HCT116 (cell line): ENCODE measurements around the gene NUP50. TPM values are rescaled to one million over a fixed set of nuclear protein-coding genes. Genes with fewer than 3 reads are reported as not detected.

Experiments
- ATAC-seq: fragments of 200-7000 bp; cut with Tn5 transposase; 2 replicates; pipeline ENCODE4 v1.9.1; 2020; ENCODE audit warnings: mild to moderate bottlenecking, moderate library complexity
- BruUV-seq: library from RNA; stranded (reverse); fragments of 400-500 nt; replicated peaks from 2 replicates; lab custom pipeline; 2021; lab: Mats Ljungman, UMichigan
- CTCF ChIA-PET: fragments of 300-600 bp; sonication (Branson Sonifier 250); formaldehyde crosslinking; loops from one replicate; lab custom pipeline; 2021; ENCODE audit warnings: antibody characterized with exemption; lab: Charles Lee
- POLR2A ChIA-PET: fragments of 300-600, 350-600 bp; sonication (Branson Sonifier 250); formaldehyde crosslinking; loops from one replicate; lab custom pipeline; 2021; ENCODE audit warnings: antibody characterized with exemption; lab: Charles Lee
- RAD21 ChIA-PET, 2 experiments: fragments of 300-600 bp; sonication (Branson Sonifier 250); formaldehyde crosslinking; loops; one replicate each; lab custom pipeline; 2023; ENCODE audit warnings: low total read pairs in 2 of 2; ENCODE audit not compliant: uncharacterized antibody in 2 of 2, unreplicated experiment in 2 of 2, low non-redundant PET in 1 of 2; lab: Charles Lee
- DNase-seq: peaks from one replicate; pipeline ENCODE4 v3.0.0-alpha.2; 2010; ENCODE audit warnings: low read depth, low spot score
- H2AFZ ChIP-seq: fragments of 200-600 bp; shearing (Covaris generic), sonication (generic); 2 replicates; pipeline ENCODE4 v1.6.1; 2017; ENCODE audit warnings: low read depth, mixed run types, mixed read lengths, antibody characterized with exemption, low read length; ENCODE audit not compliant: poor library complexity, severe bottlenecking
- H3K27ac ChIP-seq: 2 replicates; pipeline ENCODE4 v1.5.1; 2012; ENCODE audit warnings: low read depth, low read length
- H3K27me3 ChIP-seq: fragments of 200-600 bp; sonication (generic); 2 replicates; pipeline ENCODE4 v1.6.1; 2016; ENCODE audit warnings: mixed run types, low read length, mixed read lengths; ENCODE audit not compliant: insufficient read depth
- H3K36me3 ChIP-seq, 2 experiments: fragments of 200-500 bp in 1 of 2; fragments of 200-600 bp in 1 of 2; sonication (Bioruptor generic) in 1 of 2; sonication (generic) in 1 of 2; 2 replicates each; pipeline versions ENCODE4 v1.5.1 to v1.6.1; 2014 to 2016; ENCODE audit warnings: low read length in 2 of 2, inconsistent platforms in 1 of 2, mixed read lengths in 1 of 2, mixed run types in 1 of 2; ENCODE audit not compliant: insufficient read depth in 2 of 2, control insufficient read depth in 1 of 2
- H3K4me1 ChIP-seq, 2 experiments: fragments of 200-600 bp in 1 of 2; sonication (generic) in 1 of 2; 2 replicates each; pipeline versions ENCODE4 v1.5.1 to v1.6.1; 2012 to 2017; ENCODE audit warnings: low read length in 2 of 2, inconsistent platforms in 1 of 2, mild to moderate bottlenecking in 1 of 2, mixed read lengths in 1 of 2, mixed run types in 1 of 2, moderate library complexity in 1 of 2; ENCODE audit not compliant: insufficient read depth in 2 of 2, control insufficient read depth in 1 of 2
- H3K4me2 ChIP-seq: fragments of 200-600 bp; sonication (generic); 2 replicates; pipeline ENCODE4 v1.6.1; 2017; ENCODE audit warnings: mixed run types, low read length, mixed read lengths
- H3K4me3 ChIP-seq, 2 experiments: fragments of 200-600 bp in 1 of 2; sonication (generic) in 1 of 2; replicated peaks in 1 of 2; 2 replicates each; pipeline ENCODE4 v1.5.1; 2011 to 2016; ENCODE audit warnings: low read length in 2 of 2, control low read depth in 1 of 2, low read depth in 1 of 2, mild to moderate bottlenecking in 1 of 2, mixed read lengths in 1 of 2, mixed run types in 1 of 2
- H3K79me2 ChIP-seq: fragments of 200-600 bp; sonication (generic); 2 replicates; pipeline ENCODE4 v1.6.1; 2017; ENCODE audit warnings: mild to moderate bottlenecking, mixed run types, low read length, moderate library complexity, mixed read lengths; ENCODE audit not compliant: insufficient read depth
- H3K9ac ChIP-seq: fragments of 200-600 bp; sonication (generic); 2 replicates; pipeline ENCODE4 v1.6.1; 2016; ENCODE audit warnings: low read length, mixed read lengths
- H3K9me2 ChIP-seq: fragments of 200-600 bp; sonication (generic), shearing (Covaris generic); 2 replicates; pipeline ENCODE4 v1.6.1; 2017; ENCODE audit warnings: mixed run types, mild to moderate bottlenecking, moderate library complexity; ENCODE audit not compliant: insufficient read depth
- H3K9me3 ChIP-seq, 2 experiments: fragments of 200-500 bp in 1 of 2; fragments of 200-600 bp in 1 of 2; sonication (Bioruptor generic) in 1 of 2; sonication (generic) in 1 of 2; 2 replicates each; pipeline ENCODE4 v1.6.1; 2014 to 2017; ENCODE audit warnings: low read length in 2 of 2, mixed read lengths in 2 of 2, inconsistent platforms in 1 of 2, low read depth in 1 of 2, mild to moderate bottlenecking in 1 of 2, mixed run types in 1 of 2, moderate library complexity in 1 of 2; ENCODE audit not compliant: control insufficient read depth in 1 of 2, insufficient read depth in 1 of 2
- H4K20me1 ChIP-seq: fragments of 200-600 bp; sonication (generic), shearing (Covaris generic); 2 replicates; pipeline ENCODE4 v1.6.1; 2017; ENCODE audit warnings: mixed run types, mild to moderate bottlenecking, moderate library complexity; ENCODE audit not compliant: insufficient read depth
- EZH2 ChIP-seq: fragments of 200-600 bp; sonication (generic); IDR thresholded peaks from 2 replicates; pipeline ENCODE4 v1.6.1; 2017; ENCODE audit warnings: antibody characterized with exemption, mixed run types
- MAX ChIP-seq: IDR thresholded peaks from 2 replicates; pipeline ENCODE4 v1.6.1; 2012
- POLR2AphosphoS5 ChIP-seq: IDR thresholded peaks from 2 replicates; pipeline ENCODE4 v1.6.1; 2011; ENCODE audit warnings: mild to moderate bottlenecking, low read depth, low read length, moderate library complexity
- intact Hi-C: fragments of 100-400 bp; cut with micrococcal nuclease; formaldehyde crosslinking; loops from 2 replicates; pipeline ENCODE4 v1.10.0; 2022
- total RNA-seq: library from RNA; stranded (reverse); gene quantifications from one replicate; pipeline ENCODE4 v1.2.1, GENCODE V29; 2021; ENCODE audit not compliant: unreplicated experiment

Gene NUP50
- total RNA-seq, 1 experiment from 2014 or later, result 102 TPM

- ChIA-PET POLR2A (interaction anchor here (1.3 kb wide), 1 partner anchor 33 kb away, joined by 3 read pairs; the partner anchor contains the start of gene NUP50), CTCF (no interaction called here), RAD21 (no interaction called here)
- no peak for ATAC-seq
- H4K20me1 ChIP-seq, result no peaks in the 10 kb centered on the region
- H3K4me1 ChIP-seq, result no peaks in the 10 kb centered on the region
- no peak overlapping the region for H3K4me3 ChIP-seq
- TF ChIP-seq EZH2 (no peak), POLR2AphosphoS5 (no peak)
- no peaks in the 10 kb centered on the region for H3K9me3 ChIP-seq
- H3K27ac ChIP-seq, result no peak overlapping the region
- H3K36me3 ChIP-seq, result peaks cover 0 to 13% of the 10 kb centered on the region in 2 experiments; a peak in 3 of 4 replicates
- H3K9me2 ChIP-seq, result no peaks in the 10 kb centered on the region
- no peak for DNase-seq
- no peak overlapping the region for H3K9ac ChIP-seq
- intact Hi-C loops, result no loop called here
- no peak overlapping the region for H2AFZ ChIP-seq
- BruUV-seq, result no TSS peak
- no peaks in the 10 kb centered on the region for H3K27me3 ChIP-seq
- H3K4me2 ChIP-seq, result no peak overlapping the region
- no peaks in the 10 kb centered on the region for H3K79me2 ChIP-seq
These were observed 32.6 kb downstream of the NUP50 start for GRCh38 chr22:45196308-45196707.

GRCh38 chr22:45196926-45197605 lies 33.3 kb downstream of the NUP50 start:
- ATAC-seq, result no peak
- Histone ChIP-seq H3K79me2 (no peaks in the 10 kb centered on the region), H3K9me2 (no peaks in the 10 kb centered on the region), H3K9ac (no peak overlapping the region), H3K4me1 (no peaks in the 10 kb centered on the region), H4K20me1 (no peaks in the 10 kb centered on the region), H2AFZ (no peak overlapping the region), H3K4me2 (no peak overlapping the region), H3K27ac (no peak overlapping the region), H3K27me3 (no peaks in the 10 kb centered on the region), H3K36me3 (peaks cover 0 to 13% of the 10 kb centered on the region in 2 experiments; a peak in 3 of 4 replicates), H3K4me3 (no peak overlapping the region), H3K9me3 (no peaks in the 10 kb centered on the region)
- BruUV-seq, result no TSS peak
- TF ChIP-seq EZH2, result no peak
- TF ChIP-seq MAX, result no peak
- CTCF ChIA-PET, result no interaction called here
- DNase-seq, result no peak
- intact Hi-C loops, result no loop called here
- POLR2A ChIA-PET, result no interaction called here
- RAD21 ChIA-PET, result no interaction called here
